Right lobe of liver (tissue), 6 donors: ENCODE results near the gene CTNND2. TPM values are rescaled to one million over a fixed set of nuclear protein-coding genes. Genes with fewer than 3 reads are reported as not detected.

ENCODE experiments used
- ATAC-seq, 4 donors: fragments of 200-7000 bp; cut with Tn5 transposase; one replicate each; pipeline ENCODE4 v1.9.1; 2020; ENCODE audit warnings: mild to moderate bottlenecking in 4 of 4, moderate library complexity in 4 of 4
- DNase-seq, 3 donors: peaks; one replicate each; pipeline ENCODE4 v3.0.0-alpha.2; 2020
- H3K27ac ChIP-seq, 3 donors: fragments of 200-600 bp; one replicate each; pipeline ENCODE4 v1.8.0; 2022
- H3K27me3 ChIP-seq, 2 donors: fragments of 200-600 bp; one replicate each; pipeline ENCODE4 v1.8.0; 2022
- H3K36me3 ChIP-seq, 4 donors: fragments of 200-600 bp; sonication (generic) in 1 of 4; one replicate each; pipeline versions ENCODE4 v1.5.1 to v1.8.0; 2017 to 2022; ENCODE audit warnings: control low read depth in 1 of 4
- H3K4me1 ChIP-seq, 4 donors: fragments of 200-600 bp; sonication (generic) in 1 of 4; one replicate each; pipeline versions ENCODE4 v1.5.1 to v1.8.0; 2017 to 2022; ENCODE audit warnings: control low read depth in 1 of 4
- H3K4me3 ChIP-seq, 3 donors: fragments of 200-600 bp; one replicate each; pipeline ENCODE4 v1.8.0; 2022
- H3K9me3 ChIP-seq, 4 donors: fragments of 200-600 bp; sonication (generic) in 1 of 4; one replicate each; pipeline versions ENCODE4 v1.5.1 to v1.8.0; 2017 to 2022; ENCODE audit warnings: control low read depth in 1 of 4
- POLR2A ChIP-seq: fragments of 450-650 bp; IDR thresholded peaks from one replicate; pipeline ENCODE4 v1.6.1; 2017; ENCODE audit warnings: antibody characterized with exemption, mild to moderate bottlenecking
- WGBS: methylation state at CpG from one replicate; pipeline ENCODE4 v1.1.6; 2018; ENCODE audit warnings: low coverage, low lambda C conversion rate; ENCODE audit not compliant: insufficient coverage; ENCODE audit errors: missing lambda C conversion rate; 5-methylcytosine and 5-hydroxymethylcytosine counted together
- intact Hi-C, 2 donors: fragments of 100-400 bp; cut with DNase I; formaldehyde crosslinking; loops; one replicate each; pipeline versions ENCODE4 v1.11.2 to v1.14.1; 2022
- total RNA-seq, 6 experiments: library from RNA; depleted of rRNA in 2 of 6; stranded (reverse); fragments of >200 nt in 2 of 6; fragmentation: NEBNext Ultra II Directional in 3 of 6; extraction: Animal tissue kit (Norgen Biotek cat#: 25700) in 3 of 6; gene quantifications; one replicate each; pipeline versions ENCODE4 v1.1.0 to v1.2.4, GENCODE V29; 2016 to 2023
- TF ChIP-seq, protein P1 (sequence below), 4 donors: fragments of 200-600 bp in 3 of 4; fragments of 450-650 bp in 1 of 4; IDR thresholded peaks; one replicate each; pipeline versions ENCODE4 v1.5.1 to v1.8.0; 2016 to 2022; ENCODE audit warnings: antibody characterized with exemption in 4 of 4, mild to moderate bottlenecking in 2 of 4
- donor health status: DM: no; HTN: yes; CAD: no.
- donor health status: DM: no; HTN: no; CAD: no.
- donor health status: DM: no; HTN: no; CAD: no.
- donor health status: DM: no; HTN: yes; CAD: no.
- donor health status: DM: no; HTN: yes; CAD: no.

Gene CTNND2
- total RNA-seq, 6 experiments from 2014 or later = 0.06 to 1.5 (median 1.1) TPM

- DNase-seq (no peak), ATAC-seq (no peak)
- peaks cover 0 to 8% of the 10 kb centered on the region in 2 donors for H3K27me3 ChIP-seq
These were observed 2.0 kb downstream of the CTNND2 start for GRCh38 chr5:11902201-11902619.

DNA sequence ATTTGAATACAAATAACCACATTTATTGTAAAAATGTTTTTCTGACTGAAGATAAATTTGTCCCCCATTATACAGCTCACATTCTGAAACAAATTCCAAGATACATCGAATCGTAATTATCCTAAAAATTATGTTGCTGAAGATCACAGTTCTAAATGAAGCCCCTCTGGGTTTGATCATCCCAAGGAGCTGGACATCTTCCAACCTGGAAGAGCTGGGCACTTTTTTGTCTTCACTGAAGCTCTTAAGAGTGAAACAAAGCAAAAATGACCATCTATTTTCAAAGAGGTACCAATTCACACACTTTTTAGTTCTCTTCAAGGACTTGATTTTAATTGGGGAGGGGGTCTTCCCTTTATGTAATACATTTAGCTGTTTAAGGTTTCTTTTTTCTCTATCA lies 5.5 kb downstream of the CTNND2 start:
- no peaks in the 10 kb centered on the region for H3K9me3 ChIP-seq
- no peaks in the 10 kb centered on the region for H3K27me3 ChIP-seq
- no peak overlapping the region for H3K4me3 ChIP-seq
- ATAC-seq = no peak
- intact Hi-C loops = no loop called here
- 45% methylated on average over 2 of the region's 2 CpGs for WGBS
- DNase-seq = no peak
- TF ChIP-seq, protein P1, sequence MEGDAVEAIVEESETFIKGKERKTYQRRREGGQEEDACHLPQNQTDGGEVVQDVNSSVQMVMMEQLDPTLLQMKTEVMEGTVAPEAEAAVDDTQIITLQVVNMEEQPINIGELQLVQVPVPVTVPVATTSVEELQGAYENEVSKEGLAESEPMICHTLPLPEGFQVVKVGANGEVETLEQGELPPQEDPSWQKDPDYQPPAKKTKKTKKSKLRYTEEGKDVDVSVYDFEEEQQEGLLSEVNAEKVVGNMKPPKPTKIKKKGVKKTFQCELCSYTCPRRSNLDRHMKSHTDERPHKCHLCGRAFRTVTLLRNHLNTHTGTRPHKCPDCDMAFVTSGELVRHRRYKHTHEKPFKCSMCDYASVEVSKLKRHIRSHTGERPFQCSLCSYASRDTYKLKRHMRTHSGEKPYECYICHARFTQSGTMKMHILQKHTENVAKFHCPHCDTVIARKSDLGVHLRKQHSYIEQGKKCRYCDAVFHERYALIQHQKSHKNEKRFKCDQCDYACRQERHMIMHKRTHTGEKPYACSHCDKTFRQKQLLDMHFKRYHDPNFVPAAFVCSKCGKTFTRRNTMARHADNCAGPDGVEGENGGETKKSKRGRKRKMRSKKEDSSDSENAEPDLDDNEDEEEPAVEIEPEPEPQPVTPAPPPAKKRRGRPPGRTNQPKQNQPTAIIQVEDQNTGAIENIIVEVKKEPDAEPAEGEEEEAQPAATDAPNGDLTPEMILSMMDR (IDR thresholded peaks at IDR 0.05) = no peak
- TF ChIP-seq POLR2A = no peak
- H3K36me3 ChIP-seq = no peaks in the 10 kb centered on the region
- H3K27ac ChIP-seq = no peak overlapping the region
- peaks cover 0 to 3% (median 0%) of the 10 kb centered on the region in 4 donors for H3K4me1 ChIP-seq

More at GRCh38 chr5:11902201-11902619, 2.0 kb downstream of the CTNND2 start:
- H3K4me1 ChIP-seq = peaks cover 0 to 3% (median 0%) of the 10 kb centered on the region in 4 donors
- H3K27ac ChIP-seq = no peak overlapping the region
- TF ChIP-seq, protein P1 (IDR thresholded peaks at IDR 0.05) = no peak
- TF ChIP-seq POLR2A = no peak
- H3K9me3 ChIP-seq = no peaks in the 10 kb centered on the region
- intact Hi-C loops = no loop called here
- H3K36me3 ChIP-seq = no peaks in the 10 kb centered on the region
- no peak overlapping the region for H3K4me3 ChIP-seq
- 32% methylated on average over 7 of the region's 8 CpGs for WGBS

DNA sequence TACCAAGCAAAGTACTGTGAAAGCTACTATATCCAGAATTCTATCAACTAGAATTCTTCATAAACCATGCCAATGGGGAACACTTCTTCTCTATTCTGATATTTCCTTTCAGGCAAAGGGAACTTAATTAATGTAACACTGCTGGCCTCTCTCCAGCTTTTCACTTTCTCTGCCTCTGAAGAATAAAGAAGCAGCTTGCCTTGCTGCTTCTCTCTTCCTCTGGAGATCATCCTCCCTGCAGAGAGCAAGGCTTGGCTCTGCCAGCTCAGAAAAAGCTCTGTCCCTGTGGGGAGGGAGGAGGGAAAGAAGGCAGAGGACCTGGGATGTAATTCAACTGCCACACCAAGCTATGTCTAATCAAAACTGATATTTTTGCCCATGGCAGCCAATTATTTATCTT lies 6.5 kb downstream of the CTNND2 start:
- no peaks in the 10 kb centered on the region for H3K4me1 ChIP-seq
- no peaks in the 10 kb centered on the region for H3K36me3 ChIP-seq
- H3K27ac ChIP-seq = no peak overlapping the region
- H3K27me3 ChIP-seq = no peaks in the 10 kb centered on the region
- intact Hi-C loops = no loop called here
- DNase-seq = no peak
- TF ChIP-seq POLR2A = no peak
- TF ChIP-seq, protein P1 (IDR thresholded peaks at IDR 0.05) = no peak
- H3K9me3 ChIP-seq = no peaks in the 10 kb centered on the region
- no peak for ATAC-seq
- H3K4me3 ChIP-seq = no peak overlapping the region

GRCh38 chr5:11894992-11895391 lies 9.3 kb downstream of the CTNND2 start:
- H3K9me3 ChIP-seq = no peaks in the 10 kb centered on the region
- WGBS = 54% methylated on average over 4 of the region's 5 CpGs
- TF ChIP-seq POLR2A = no peak
- TF ChIP-seq, protein P1 (IDR thresholded peaks at IDR 0.05) = no peak
- no peaks in the 10 kb centered on the region for H3K4me1 ChIP-seq
- no peak for DNase-seq
- H3K27ac ChIP-seq = no peak overlapping the region
- H3K27me3 ChIP-seq = no peaks in the 10 kb centered on the region
- H3K36me3 ChIP-seq = no peaks in the 10 kb centered on the region
- no peak overlapping the region for H3K4me3 ChIP-seq
- ATAC-seq = no peak
- intact Hi-C loops = no loop called here

DNA sequence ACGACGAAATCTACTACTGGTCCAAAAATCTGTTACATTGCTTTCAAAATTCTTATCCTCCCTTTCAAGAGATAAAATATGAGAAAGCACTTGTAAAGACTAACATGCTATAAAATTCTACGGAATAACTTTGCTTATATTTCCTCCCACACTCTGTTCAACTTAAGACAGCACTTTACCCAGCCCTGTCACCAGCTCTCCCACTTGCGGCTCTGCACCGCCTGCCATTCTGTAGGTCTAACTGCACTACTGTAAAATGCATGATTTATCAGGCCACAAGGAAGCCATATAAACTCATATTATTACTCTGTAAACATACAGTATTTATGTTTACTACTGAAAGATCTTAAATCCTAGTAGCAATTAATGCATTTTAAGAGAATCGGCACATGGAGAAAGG lies 11.4 kb downstream of the CTNND2 start:
- Histone ChIP-seq H3K4me1 (no peaks in the 10 kb centered on the region), H3K27ac (no peak overlapping the region), H3K27me3 (no peaks in the 10 kb centered on the region), H3K4me3 (no peak overlapping the region), H3K36me3 (no peaks in the 10 kb centered on the region), H3K9me3 (no peaks in the 10 kb centered on the region)
- intact Hi-C loops = no loop called here
- WGBS = 62% methylated on average over 6 of the region's 6 CpGs
- ATAC-seq (no peak), DNase-seq (no peak)
- no peak for TF ChIP-seq POLR2A
- TF ChIP-seq, protein P1 (IDR thresholded peaks at IDR 0.05) = no peak
